ENCODE data around the gene ITPK1.

Gene ITPK1

DNA sequence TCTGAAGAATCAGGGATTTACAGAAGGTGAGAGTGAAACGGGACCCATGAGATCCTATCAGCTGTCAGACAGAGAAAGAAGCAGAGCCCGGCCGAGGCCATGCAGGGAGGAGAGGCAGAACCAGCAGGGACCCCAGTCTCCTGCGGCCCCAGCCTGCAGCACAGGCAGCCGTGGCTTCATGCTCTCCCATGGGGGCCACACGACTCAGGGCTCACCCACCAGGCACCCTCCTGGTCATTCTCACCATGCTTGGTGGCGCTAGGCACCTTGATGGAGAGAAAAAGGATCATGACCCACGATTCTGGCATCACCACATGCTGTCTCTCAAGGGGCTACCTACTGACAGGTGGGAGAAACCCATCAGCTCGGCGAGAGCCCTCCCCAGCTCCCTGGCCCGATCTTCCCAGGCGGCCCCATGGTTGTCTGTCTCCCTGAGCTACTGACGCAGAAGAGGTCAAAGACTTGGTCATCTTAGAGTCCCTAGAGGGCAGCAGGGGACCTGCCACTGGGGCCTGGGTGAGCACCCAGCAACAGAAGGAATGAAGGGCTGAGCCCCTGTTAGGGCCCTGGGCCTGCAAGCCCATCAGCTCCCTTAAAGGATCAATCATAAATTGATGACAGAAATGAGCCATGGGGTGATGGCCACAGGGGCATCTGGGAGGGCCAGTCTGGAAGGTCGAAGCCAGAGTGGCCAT lies 58.0 kb downstream of the ITPK1 start:
- DNase-seq, result no peak

DNA sequence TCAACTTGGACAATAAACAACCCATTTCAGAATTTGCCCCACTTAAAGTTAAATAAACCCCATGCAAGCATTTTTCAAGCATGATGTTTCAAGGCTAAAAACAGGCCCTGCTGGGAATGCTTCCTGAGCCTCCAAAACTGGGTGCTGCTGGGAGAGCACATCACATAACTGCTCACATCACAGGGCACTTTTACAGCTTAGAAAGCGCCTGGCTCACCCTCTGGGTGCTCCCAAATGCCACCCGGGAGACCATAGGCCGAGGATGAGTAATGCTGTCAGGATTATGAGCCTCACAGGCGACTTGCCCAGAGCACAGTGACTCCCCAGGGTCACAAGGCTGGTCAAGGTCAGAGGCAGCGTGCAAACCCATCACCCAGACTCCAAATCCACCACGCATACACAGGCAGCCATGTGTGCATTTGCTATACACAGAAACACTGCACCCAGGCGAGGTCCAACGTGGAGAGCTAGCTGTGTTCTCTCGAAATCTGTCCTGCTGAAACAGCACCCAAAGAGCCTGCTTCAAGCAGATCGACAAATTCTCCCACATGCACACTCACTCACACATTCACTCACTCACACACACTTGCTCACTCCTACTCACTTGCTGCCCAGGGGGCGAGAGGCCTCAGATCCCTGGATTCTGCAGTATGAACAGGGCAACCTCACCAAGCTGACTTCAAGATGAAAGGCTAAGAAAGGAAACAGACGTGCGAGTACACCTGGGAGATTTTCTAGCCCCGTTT lies 58.7 kb downstream of the ITPK1 start:
- DNase-seq, result no peak

GRCh38 chr14:93056166-93056839 lies 59.4 kb downstream of the ITPK1 start:
- no peak for DNase-seq

- no peak for DNase-seq
Measured at GRCh38 chr14:93055651-93056115, 60.0 kb downstream of the ITPK1 start.

DNA sequence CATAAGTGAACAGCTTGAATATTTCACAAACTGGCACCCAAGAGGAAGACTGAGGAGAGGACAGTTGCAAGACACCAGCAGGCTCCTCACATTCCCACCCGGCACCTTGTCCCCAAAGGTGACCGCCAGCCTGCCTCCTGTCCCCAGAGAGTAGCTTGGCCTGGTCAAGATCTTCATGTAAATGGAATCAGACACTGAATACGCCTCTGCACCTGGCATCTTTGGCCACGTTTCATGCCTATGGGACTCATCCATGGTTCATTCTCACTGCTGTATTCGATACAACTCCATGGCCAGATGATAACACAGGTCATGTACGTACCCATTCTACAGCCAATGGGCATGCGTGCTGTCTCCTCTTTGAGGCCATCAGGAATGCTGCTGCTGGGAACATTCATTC lies 60.8 kb downstream of the ITPK1 start:
- no peak for DNase-seq

GRCh38 chr14:93054006-93054405 lies 61.7 kb downstream of the ITPK1 start:
- DNase-seq, result no peak

- no peak for DNase-seq
Measured at GRCh38 chr14:93051600-93052546, 63.9 kb downstream of the ITPK1 start.

- DNase-seq, result no peak
Measured at GRCh38 chr14:93050761-93051160, 65.0 kb downstream of the ITPK1 start.

DNA sequence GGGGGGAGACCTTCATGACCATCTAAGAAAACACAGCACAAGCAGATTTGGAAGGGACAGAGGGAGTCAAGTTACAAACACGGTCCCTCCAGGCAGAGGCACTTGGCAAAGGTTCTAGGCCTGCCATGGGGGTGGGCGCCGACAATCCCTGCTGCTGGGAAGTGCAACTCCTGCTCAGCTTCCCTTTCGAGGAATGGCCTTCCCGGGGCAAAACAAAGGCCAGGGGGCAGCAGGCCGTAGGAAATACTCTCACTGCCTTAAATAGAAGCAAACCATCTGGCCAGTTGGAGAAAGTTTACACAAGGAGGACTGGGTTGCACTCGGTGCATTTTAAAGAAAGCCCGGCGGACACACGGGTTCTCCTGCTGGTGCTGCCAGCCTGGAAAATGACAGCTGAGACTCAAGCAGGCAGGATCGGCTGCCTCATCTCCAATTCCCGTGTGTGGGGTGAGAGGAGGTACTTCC lies 65.8 kb downstream of the ITPK1 start:
- DNase-seq, result no peak

DNA sequence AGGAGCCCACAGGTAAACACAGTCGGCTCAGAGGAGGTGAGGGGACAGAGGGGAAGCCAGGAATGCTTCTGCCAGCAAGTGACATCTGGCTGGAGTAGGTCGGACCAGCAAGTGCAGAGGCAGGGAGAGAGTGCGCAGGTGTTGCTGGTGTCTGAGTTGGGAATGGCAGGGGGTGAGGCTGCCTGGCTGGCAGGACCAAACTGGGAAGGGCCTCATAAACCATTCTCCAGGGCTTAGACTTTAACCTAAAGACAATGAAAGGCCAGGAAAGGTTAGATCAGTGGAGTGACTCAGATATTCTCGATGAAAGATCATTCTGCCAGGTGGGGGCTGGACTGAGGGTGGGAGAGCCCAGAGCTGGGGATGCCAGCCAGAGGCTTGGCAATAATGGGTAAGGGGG lies 66.4 kb downstream of the ITPK1 start:
- DNase-seq, result no peak

- no peak for DNase-seq
Measured at GRCh38 chr14:93048843-93049242, 66.9 kb downstream of the ITPK1 start.

DNA sequence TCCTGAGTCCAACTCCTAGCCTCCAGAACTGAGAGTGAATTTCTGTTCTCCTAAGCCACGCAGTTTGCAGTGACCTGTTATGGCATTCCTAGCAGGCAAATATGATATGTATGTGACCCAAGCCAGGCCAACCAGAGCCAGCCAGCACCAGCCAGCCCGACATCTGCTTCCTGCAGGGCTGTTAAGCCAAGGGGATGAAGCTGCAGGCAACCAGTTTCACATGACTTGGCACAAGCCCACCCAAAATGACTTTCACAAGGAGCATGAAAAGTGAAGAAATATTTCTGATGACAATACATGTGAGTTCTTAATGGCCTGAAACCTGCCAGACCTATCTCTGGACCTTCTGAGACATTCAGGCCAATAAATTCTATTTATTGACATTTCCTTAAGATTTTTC lies 68.1 kb downstream of the ITPK1 start:
- DNase-seq, result no peak

DNA sequence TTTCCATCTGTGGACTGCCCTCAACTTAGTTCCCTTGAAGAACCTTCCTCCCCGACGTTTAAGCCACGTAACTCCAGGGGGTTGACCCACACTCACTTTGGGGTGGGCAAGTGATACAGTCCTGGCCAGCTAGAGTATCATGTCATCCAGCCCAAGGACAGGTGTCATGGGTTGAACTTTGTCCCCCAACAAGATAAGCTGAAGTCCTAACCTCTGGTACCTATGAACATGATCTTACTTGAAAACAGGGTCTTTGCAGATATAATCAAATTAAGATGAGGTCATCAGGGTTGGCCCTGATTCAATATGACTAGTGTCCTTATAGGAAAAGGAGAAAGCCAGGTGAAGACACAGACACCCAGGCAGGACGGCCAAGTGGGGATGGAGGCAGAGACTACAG lies 68.6 kb downstream of the ITPK1 start:
- no peak for DNase-seq

DNA sequence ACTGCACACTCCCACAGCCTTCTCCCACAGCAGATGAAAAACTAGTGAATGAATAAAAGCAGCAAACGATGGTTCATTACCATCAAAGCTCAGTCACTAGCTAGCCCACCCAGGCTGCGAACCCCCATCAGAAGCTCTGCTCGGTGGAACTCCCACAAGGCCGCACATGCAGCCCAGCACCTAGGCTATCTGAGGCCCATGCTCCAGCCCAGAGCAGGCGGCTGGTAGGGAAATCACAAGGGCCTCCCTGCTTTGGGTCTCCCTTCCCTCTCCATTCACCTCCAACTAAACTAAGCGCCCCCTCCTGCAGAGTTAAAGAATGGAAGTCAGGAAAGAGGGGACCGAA lies 69.0 kb downstream of the ITPK1 start:
- no peak for DNase-seq

GRCh38 chr14:93045965-93046704 lies 69.6 kb downstream of the ITPK1 start:
- no peak for DNase-seq

GRCh38 chr14:93045211-93045674 lies 70.5 kb downstream of the ITPK1 start:
- DNase-seq, result no peak

DNA sequence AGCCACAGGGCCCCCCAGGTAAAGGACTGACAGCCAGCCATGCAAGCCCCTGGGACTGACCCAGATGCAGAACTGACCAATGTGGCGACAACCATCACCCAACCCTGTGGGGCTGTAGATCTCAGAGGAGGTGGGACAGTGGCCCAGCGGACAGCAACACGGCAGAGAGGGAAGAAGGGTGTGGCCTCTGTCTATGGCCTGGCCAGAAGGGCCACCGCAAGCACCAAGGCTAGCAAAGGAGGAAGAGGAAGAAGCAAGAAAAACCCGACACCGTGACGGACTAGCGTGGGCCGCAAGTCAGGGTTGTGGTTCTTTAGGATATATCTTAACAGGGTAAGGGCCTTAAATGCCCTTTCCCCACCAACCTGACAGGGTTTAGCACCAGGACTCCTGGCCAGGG lies 71.2 kb downstream of the ITPK1 start:
- DNase-seq, result no peak

- DNase-seq, result no peak
Measured at GRCh38 chr14:93044121-93044520, 71.6 kb downstream of the ITPK1 start.

DNA sequence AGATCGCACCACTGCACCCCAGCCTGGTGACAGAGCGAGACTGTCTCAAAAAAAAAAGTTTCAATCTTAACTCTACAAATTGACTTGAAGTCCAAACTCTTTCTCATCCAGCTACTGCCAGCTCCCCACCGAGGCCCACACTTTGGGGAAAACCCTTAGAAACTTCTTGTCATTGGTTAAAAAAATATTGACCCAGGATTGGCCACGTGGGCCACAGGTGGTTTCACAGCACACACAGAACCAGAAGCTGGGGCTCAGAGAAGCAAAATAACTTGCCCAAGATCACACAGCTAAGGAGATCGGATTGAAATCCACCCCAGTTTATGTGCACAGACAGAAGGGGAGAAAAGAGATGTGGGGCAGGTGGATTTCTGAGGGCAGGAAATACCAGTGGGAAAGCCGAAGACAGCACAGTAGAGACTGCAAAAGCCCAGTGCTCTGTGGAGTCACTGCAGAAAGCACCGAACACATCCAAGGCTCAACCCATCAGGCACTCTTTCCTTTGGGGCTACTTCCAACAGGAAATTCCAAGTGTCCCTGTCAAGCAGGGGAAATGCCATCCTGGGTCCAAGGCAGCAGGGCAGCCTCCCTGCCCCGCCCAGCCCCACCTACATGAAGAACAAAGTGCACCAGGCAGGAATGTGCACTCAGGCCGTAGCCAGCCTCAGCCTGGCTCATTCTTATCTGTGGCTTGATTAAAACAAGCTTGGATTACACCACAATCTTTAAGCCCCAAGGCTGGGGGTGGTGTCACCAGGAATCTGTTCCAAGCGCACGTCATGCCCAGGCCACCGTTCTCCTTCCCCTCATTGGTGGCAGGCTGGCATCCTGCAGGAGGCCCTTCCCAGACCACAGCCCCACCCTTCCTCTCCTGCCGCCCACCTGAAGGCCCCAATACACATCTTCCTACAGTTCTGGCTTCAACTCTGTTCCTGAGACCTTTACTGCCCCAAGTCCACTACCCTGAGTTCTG lies 72.5 kb downstream of the ITPK1 start:
- DNase-seq, result no peak

- no peak for DNase-seq
Measured at GRCh38 chr14:93041830-93042229, 73.9 kb downstream of the ITPK1 start.

GRCh38 chr14:93040982-93041381 lies 74.7 kb downstream of the ITPK1 start:
- no peak for DNase-seq

All from activated gamma-delta T cell (primary cell).